Measurements from ENCODE around the gene ZBTB7C. TPM values are rescaled to one million over a fixed set of nuclear protein-coding genes. Genes with fewer than 3 reads are reported as not detected.

Gene ZBTB7C
- total RNA-seq, 1 experiment from 2014 or later: 0.33 TPM

DNA sequence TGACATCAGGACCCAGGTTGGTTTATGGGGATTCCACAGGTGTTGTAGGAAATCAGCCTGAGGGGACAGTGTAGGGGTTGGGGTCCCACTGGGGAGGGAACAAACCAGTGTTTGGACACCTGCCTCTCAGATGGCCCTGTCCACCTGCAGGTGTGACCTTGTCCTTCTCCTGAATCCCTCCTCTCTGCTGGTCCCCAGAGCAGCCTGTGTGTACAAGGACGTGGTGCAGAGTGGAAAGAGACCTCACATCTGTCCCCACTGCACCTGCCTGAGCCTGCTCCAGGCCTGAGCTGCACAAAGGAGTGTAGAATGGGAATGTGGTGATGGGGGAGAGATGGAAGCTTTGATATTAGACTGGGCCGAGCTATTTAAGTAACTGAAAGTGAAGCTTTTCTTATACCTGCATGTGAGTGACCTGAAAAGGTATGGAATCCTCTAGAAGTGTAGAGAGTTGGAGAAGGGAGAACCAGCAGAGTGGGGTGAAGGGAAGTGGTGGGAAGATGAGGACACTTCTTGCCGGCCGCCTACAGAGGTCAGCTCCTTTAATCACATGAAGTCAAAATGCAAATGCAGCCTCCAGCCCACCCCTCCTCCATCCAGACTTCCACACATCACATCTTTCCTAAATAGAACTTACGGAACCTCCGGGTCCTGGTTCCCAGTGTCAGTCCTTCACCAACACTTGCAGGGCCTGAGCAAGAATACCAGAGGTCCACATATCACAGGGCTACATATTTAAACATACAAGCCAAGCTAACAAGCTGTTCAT lies 389.4 kb downstream of the ZBTB7C start:
- Histone ChIP-seq H3K79me2 (ENCODE audit: insufficient read depth, low read length) (no peaks in the 10 kb centered on the region), H2BK15ac (ENCODE audit: low read depth, low read length) (no peak overlapping the region), H3K9ac (ENCODE audit: extremely low read depth, insufficient read length, low read length) (no peak overlapping the region), H3K27ac (ENCODE audit: insufficient read length, low read depth, low read length) (no peak overlapping the region), H2AK5ac (ENCODE audit: insufficient read length, low read length) (no peak overlapping the region), H3K9me3 (ENCODE audit: control insufficient read depth, low read depth, low read length) (no peaks in the 10 kb centered on the region), H4K5ac (ENCODE audit: insufficient read length, low read depth, low read length) (no peak overlapping the region), H2BK12ac (ENCODE audit: insufficient read length, low read depth, low read length) (no peak overlapping the region), H3K14ac (ENCODE audit: insufficient read depth, low read length) (no peak overlapping the region), H3K4me2 (ENCODE audit: insufficient read depth, insufficient read length, low read length) (no peak overlapping the region), H2BK5ac (ENCODE audit: insufficient read length, low read length) (no peak overlapping the region), H2AFZ (ENCODE audit: low read length) (no peak overlapping the region), H3K4me1 (ENCODE audit: insufficient read depth, low read length) (no peaks in the 10 kb centered on the region), H2BK120ac (ENCODE audit: low read depth, low read length, poor library complexity, severe bottlenecking) (no peak overlapping the region), H4K20me1 (ENCODE audit: control insufficient read depth, insufficient read depth, insufficient read length) (no peaks in the 10 kb centered on the region), H4K91ac (ENCODE audit: insufficient read length, low read depth, low read length) (no peak overlapping the region), H4K8ac (replicated peaks; ENCODE audit: insufficient read length, low read depth, low read length) (no peak overlapping the region), H3K23ac (ENCODE audit: insufficient read length, low read depth, low read length) (no peak overlapping the region), H3K23me2 (ENCODE audit: insufficient read length, low read depth, low read length, poor library complexity, severe bottlenecking) (no peaks in the 10 kb centered on the region), H3T11ph (ENCODE audit: low read length) (no peak overlapping the region), H3K56ac (ENCODE audit: insufficient read length, low read depth, low read length) (no peak overlapping the region), H2BK20ac (ENCODE audit: low read depth, low read length, poor library complexity, severe bottlenecking) (no peak overlapping the region), H3K4ac (ENCODE audit: low read depth, low read length) (no peak overlapping the region), H3K79me1 (ENCODE audit: insufficient read depth, low read depth, low read length, poor library complexity, severe bottlenecking) (no peaks in the 10 kb centered on the region), H3K27me3 (ENCODE audit: insufficient read depth, low read length) (no peaks in the 10 kb centered on the region), H3K18ac (ENCODE audit: insufficient read length, low read depth, low read length) (no peak overlapping the region)
- TF ChIP-seq, protein P1, sequence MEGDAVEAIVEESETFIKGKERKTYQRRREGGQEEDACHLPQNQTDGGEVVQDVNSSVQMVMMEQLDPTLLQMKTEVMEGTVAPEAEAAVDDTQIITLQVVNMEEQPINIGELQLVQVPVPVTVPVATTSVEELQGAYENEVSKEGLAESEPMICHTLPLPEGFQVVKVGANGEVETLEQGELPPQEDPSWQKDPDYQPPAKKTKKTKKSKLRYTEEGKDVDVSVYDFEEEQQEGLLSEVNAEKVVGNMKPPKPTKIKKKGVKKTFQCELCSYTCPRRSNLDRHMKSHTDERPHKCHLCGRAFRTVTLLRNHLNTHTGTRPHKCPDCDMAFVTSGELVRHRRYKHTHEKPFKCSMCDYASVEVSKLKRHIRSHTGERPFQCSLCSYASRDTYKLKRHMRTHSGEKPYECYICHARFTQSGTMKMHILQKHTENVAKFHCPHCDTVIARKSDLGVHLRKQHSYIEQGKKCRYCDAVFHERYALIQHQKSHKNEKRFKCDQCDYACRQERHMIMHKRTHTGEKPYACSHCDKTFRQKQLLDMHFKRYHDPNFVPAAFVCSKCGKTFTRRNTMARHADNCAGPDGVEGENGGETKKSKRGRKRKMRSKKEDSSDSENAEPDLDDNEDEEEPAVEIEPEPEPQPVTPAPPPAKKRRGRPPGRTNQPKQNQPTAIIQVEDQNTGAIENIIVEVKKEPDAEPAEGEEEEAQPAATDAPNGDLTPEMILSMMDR (conservative IDR thresholded peaks at IDR 0.05): no peak
- H3K4me1 Mint-ChIP-seq: peaks cover 30 to 41% of the 10 kb centered on the region in 2 experiments
- peaks cover 0 to 3% of the 10 kb centered on the region in 2 experiments; a peak in 2 of 5 replicates for H3K9me3 Mint-ChIP-seq
- WGBS (ENCODE audit: extremely low coverage, insufficient read length, low lambda C conversion rate): no CpG with 5 or more reads among the region's 6 CpGs
- H3K27me3 Mint-ChIP-seq (ENCODE audit: low read depth): peaks cover 4% of the 10 kb centered on the region; the same call in 1 of the 2 replicates
- no peak overlapping the region for H3K4me3 Mint-ChIP-seq
- DNase-seq: peak; percentile 17
- peaks cover 0 to 1% (median 0%) of the 10 kb centered on the region in 3 experiments; a peak in 2 of 7 replicates for H3K36me3 Mint-ChIP-seq (ENCODE audit: insufficient read depth in 1 of 3, low read depth in 3 of 3)
- no peak overlapping the region for H3K27ac Mint-ChIP-seq

Measured in H9 (cell line).